CD14-positive monocyte (primary cell): Measurements from ENCODE around the gene GPC6. TPM values are rescaled to one million over a fixed set of nuclear protein-coding genes. Genes with fewer than 3 reads are reported as not detected.

Experiments
- DNase-seq, 3 donors: peaks; one replicate each; pipeline ENCODE4 v3.0.0-alpha.2; 2011 to 2022
- H2AFZ ChIP-seq: 2 replicates; pipeline ENCODE4 v1.6.0; 2012; ENCODE audit warnings: mild to moderate bottlenecking, low read depth, low read length, inconsistent platforms; ENCODE audit not compliant: insufficient read depth, poor library complexity, severe bottlenecking
- H3K27ac ChIP-seq, 2 donors: 1 replicate in 1 of 2; 2 replicates in 1 of 2; pipeline ENCODE4 v1.5.1; 2012 to 2013; ENCODE audit warnings: low read length in 2 of 2, control low read depth in 1 of 2, inconsistent platforms in 1 of 2, low read depth in 1 of 2, mild to moderate bottlenecking in 1 of 2
- H3K27me3 ChIP-seq, 2 donors: one replicate each; pipeline versions ENCODE4 v1.6.0 to v1.6.1; 2011 to 2013; ENCODE audit warnings: low read length in 2 of 2; ENCODE audit not compliant: control insufficient read depth in 2 of 2, insufficient read depth in 2 of 2
- H3K36me3 ChIP-seq, 2 donors: replicated peaks in 1 of 2; 1 replicate in 1 of 2; 2 replicates in 1 of 2; pipeline versions ENCODE4 v1.5.1 to v1.6.1; 2012 to 2013; ENCODE audit warnings: low read length in 2 of 2, control low read depth in 1 of 2, inconsistent platforms in 1 of 2, mild to moderate bottlenecking in 1 of 2; ENCODE audit not compliant: insufficient read depth in 2 of 2, control insufficient read depth in 1 of 2
- H3K4me1 ChIP-seq, 2 donors: 1 replicate in 1 of 2; 2 replicates in 1 of 2; pipeline versions ENCODE4 v1.5.1 to v1.6.1; 2012 to 2013; ENCODE audit warnings: low read length in 2 of 2, control low read depth in 1 of 2, inconsistent platforms in 1 of 2, mild to moderate bottlenecking in 1 of 2, moderate library complexity in 1 of 2; ENCODE audit not compliant: insufficient read depth in 2 of 2, control insufficient read depth in 1 of 2
- H3K4me2 ChIP-seq: replicated peaks from 2 replicates; pipeline ENCODE3; 2012; ENCODE audit warnings: low read length, moderate library complexity, mild to moderate bottlenecking; ENCODE audit not compliant: poor library complexity, severe bottlenecking; ENCODE audit errors: extremely low read depth
- H3K4me3 ChIP-seq, 3 experiments: fragments of 200-600 bp in 1 of 3; sonication (generic) in 1 of 3; replicated peaks in 1 of 3; 1 replicate in 2 of 3; 2 replicates in 1 of 3; pipeline ENCODE4 v1.5.1; 2011 to 2013; ENCODE audit warnings: low read length in 3 of 3, mild to moderate bottlenecking in 3 of 3, control low read depth in 2 of 3, low read depth in 2 of 3, inconsistent platforms in 1 of 3, moderate library complexity in 1 of 3
- H3K79me2 ChIP-seq: 2 replicates; pipeline ENCODE4 v1.6.0; 2012; ENCODE audit warnings: mild to moderate bottlenecking, control low read depth, inconsistent platforms, low read length, moderate library complexity; ENCODE audit not compliant: insufficient read depth
- H3K9ac ChIP-seq: 2 replicates; pipeline ENCODE4 v1.6.0; 2017; ENCODE audit warnings: low read length, mild to moderate bottlenecking; ENCODE audit not compliant: insufficient read depth, poor library complexity, severe bottlenecking
- H3K9me3 ChIP-seq, 2 donors: replicated peaks in 1 of 2; 1 replicate in 1 of 2; 2 replicates in 1 of 2; pipeline versions ENCODE4 v1.5.1 to v1.6.1; 2012 to 2013; ENCODE audit warnings: low read length in 2 of 2, control low read depth in 1 of 2; ENCODE audit not compliant: control insufficient read depth in 1 of 2, insufficient read depth in 1 of 2
- H4K20me1 ChIP-seq: 2 replicates; pipeline ENCODE4 v1.6.0; 2012; ENCODE audit warnings: mild to moderate bottlenecking, low read length, control low read depth, moderate library complexity; ENCODE audit not compliant: insufficient read depth
- H3K27ac Mint-ChIP-seq, 7 donors: one replicate each; pipeline ENCODE4 v1.8.0; 2020; ENCODE audit warnings: mild to moderate bottlenecking in 7 of 7, mixed read lengths in 7 of 7, moderate library complexity in 6 of 7, inconsistent platforms in 2 of 7
- H3K27me3 Mint-ChIP-seq, 3 donors: one replicate each; pipeline ENCODE4 v1.8.0; 2021 to 2022; ENCODE audit warnings: low read depth in 3 of 3, mild to moderate bottlenecking in 3 of 3, mixed read lengths in 3 of 3, moderate library complexity in 3 of 3, inconsistent platforms in 1 of 3
- H3K36me3 Mint-ChIP-seq, 2 donors: one replicate each; pipeline ENCODE4 v1.8.0; 2020; ENCODE audit warnings: mixed read lengths in 2 of 2, inconsistent platforms in 1 of 2, mild to moderate bottlenecking in 1 of 2
- H3K4me1 Mint-ChIP-seq: one replicate; pipeline ENCODE4 v1.8.0; 2020; ENCODE audit warnings: mild to moderate bottlenecking, mixed read lengths
- H3K4me3 Mint-ChIP-seq, 2 donors: one replicate each; pipeline ENCODE4 v1.8.0; 2020; ENCODE audit warnings: mild to moderate bottlenecking in 2 of 2, mixed read lengths in 2 of 2, moderate library complexity in 1 of 2
- H3K9me3 Mint-ChIP-seq, 7 donors: one replicate each; pipeline ENCODE4 v1.8.0; 2020 to 2022; ENCODE audit warnings: mixed read lengths in 7 of 7, mild to moderate bottlenecking in 6 of 7, moderate library complexity in 6 of 7, inconsistent platforms in 2 of 7
- WGBS: methylation state at CpG from one replicate; pipeline ENCODE4 v1.1.5; 2013; ENCODE audit warnings: missing lambda C conversion rate; ENCODE audit not compliant: insufficient coverage; 5-methylcytosine and 5-hydroxymethylcytosine counted together
- intact Hi-C, 2 donors: fragments of 100-400 bp; cut with micrococcal nuclease; formaldehyde crosslinking; loops; one replicate each; pipeline versions ENCODE4 v1.15.0 to v1.15.1; 2023
- polyA plus RNA-seq, 3 donors: library from polyadenylated mRNA; depleted of rRNA in 1 of 3; unstranded in 2 of 3; stranded (reverse) in 1 of 3; fragments of 300-500 nt in 2 of 3; fragments of >200 nt in 1 of 3; fragmentation: Illumina TruSeq in 2 of 3; gene quantifications; 1 replicate in 2 of 3; 2 replicates in 1 of 3; pipeline ENCODE4 v1.2.3, GENCODE V29; 2012 to 2021
- TF ChIP-seq, protein P1 (sequence below): fragments of 200-600 bp; IDR thresholded peaks from one replicate; pipeline ENCODE4 v1.8.0; 2022; ENCODE audit warnings: antibody characterized with exemption, mild to moderate bottlenecking

GPC6 gene
- polyA plus RNA-seq, 3 donors = not detected

DNA sequence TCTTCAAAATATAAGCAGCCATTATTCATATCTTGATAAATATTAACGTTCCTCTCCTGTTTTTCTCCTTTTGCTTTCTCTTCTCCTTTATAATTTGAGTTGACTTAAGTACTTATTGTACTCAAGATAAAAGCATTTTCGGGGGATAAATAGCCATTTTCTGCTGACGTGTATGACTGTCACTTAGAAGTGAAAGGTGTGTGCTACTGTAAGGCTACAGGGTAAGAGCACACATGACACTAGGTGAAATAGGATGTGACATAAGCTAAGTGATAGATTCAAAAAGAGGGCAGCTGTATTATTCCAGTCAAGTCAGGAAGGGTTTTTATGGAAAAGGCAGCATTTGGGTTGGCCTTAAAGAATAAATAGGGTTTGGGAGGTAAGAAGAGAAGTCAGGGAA lies 128.5 kb downstream of the GPC6 start:
- no peak overlapping the region for H3K27ac ChIP-seq
- WGBS = 74% methylated on average over 2 of the region's 3 CpGs
- H3K79me2 ChIP-seq = no peaks in the 10 kb centered on the region
- H3K4me2 ChIP-seq = no peak overlapping the region
- Mint-ChIP-seq H3K4me1 (no peaks in the 10 kb centered on the region), H3K27ac (no peak overlapping the region), H3K4me3 (no peak overlapping the region), H3K36me3 (no peaks in the 10 kb centered on the region), H3K27me3 (peaks cover 0 to 3% (median 0%) of the 10 kb centered on the region in 3 donors), H3K9me3 (peaks cover 0 to 11% (median 3%) of the 10 kb centered on the region in 7 donors)
- H3K4me1 ChIP-seq = no peaks in the 10 kb centered on the region
- H3K9me3 ChIP-seq = peaks cover 3 to 7% of the 10 kb centered on the region in 2 donors
- no peaks in the 10 kb centered on the region for H3K27me3 ChIP-seq
- H4K20me1 ChIP-seq = no peaks in the 10 kb centered on the region
- H3K9ac ChIP-seq = no peak overlapping the region
- DNase-seq = no peak
- no peaks in the 10 kb centered on the region for H3K36me3 ChIP-seq
- intact Hi-C loops = no loop called here
- TF ChIP-seq, protein P1, sequence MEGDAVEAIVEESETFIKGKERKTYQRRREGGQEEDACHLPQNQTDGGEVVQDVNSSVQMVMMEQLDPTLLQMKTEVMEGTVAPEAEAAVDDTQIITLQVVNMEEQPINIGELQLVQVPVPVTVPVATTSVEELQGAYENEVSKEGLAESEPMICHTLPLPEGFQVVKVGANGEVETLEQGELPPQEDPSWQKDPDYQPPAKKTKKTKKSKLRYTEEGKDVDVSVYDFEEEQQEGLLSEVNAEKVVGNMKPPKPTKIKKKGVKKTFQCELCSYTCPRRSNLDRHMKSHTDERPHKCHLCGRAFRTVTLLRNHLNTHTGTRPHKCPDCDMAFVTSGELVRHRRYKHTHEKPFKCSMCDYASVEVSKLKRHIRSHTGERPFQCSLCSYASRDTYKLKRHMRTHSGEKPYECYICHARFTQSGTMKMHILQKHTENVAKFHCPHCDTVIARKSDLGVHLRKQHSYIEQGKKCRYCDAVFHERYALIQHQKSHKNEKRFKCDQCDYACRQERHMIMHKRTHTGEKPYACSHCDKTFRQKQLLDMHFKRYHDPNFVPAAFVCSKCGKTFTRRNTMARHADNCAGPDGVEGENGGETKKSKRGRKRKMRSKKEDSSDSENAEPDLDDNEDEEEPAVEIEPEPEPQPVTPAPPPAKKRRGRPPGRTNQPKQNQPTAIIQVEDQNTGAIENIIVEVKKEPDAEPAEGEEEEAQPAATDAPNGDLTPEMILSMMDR = no peak
- no peak overlapping the region for H3K4me3 ChIP-seq
- no peak overlapping the region for H2AFZ ChIP-seq

DNA sequence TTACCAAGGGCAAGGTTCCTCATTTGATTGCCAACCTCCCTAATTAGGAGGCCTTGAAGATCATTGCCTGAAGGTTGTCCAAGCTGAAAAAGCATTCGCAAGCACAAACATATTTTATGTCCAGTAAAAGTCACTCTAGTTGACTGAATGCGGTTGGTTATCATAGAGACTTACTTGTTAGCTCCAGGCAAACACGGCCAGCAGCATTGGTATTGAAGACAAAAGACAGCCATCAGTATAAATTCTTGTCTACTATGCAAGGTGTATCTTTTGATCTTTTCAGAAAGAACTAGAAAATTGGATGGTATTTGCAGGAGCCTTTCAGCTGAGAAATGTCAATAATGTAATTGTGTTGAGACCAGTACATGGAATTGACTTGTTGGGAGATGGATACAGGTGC lies 129.9 kb downstream of the GPC6 start:
- peaks cover 3 to 7% of the 10 kb centered on the region in 2 donors for H3K9me3 ChIP-seq
- WGBS = 100% methylated on average over 2 of the region's 3 CpGs
- H3K36me3 ChIP-seq = no peaks in the 10 kb centered on the region
- no peak overlapping the region for H3K4me3 ChIP-seq
- peaks cover 0 to 3% (median 0%) of the 10 kb centered on the region in 3 donors for H3K27me3 Mint-ChIP-seq
- TF ChIP-seq, protein P1 = no peak
- H3K4me3 Mint-ChIP-seq = no peak overlapping the region
- H3K36me3 Mint-ChIP-seq = no peaks in the 10 kb centered on the region
- H3K9ac ChIP-seq = no peak overlapping the region
- H3K79me2 ChIP-seq = no peaks in the 10 kb centered on the region
- H3K4me1 Mint-ChIP-seq = no peaks in the 10 kb centered on the region
- no peak overlapping the region for H3K27ac ChIP-seq
- H3K27ac Mint-ChIP-seq = no peak overlapping the region
- no peak overlapping the region for H3K4me2 ChIP-seq
- no peaks in the 10 kb centered on the region for H4K20me1 ChIP-seq
- H3K9me3 Mint-ChIP-seq = peaks cover 0 to 11% (median 3%) of the 10 kb centered on the region in 7 donors
- no peaks in the 10 kb centered on the region for H3K27me3 ChIP-seq
- no peak for DNase-seq
- H3K4me1 ChIP-seq = no peaks in the 10 kb centered on the region
- no peak overlapping the region for H2AFZ ChIP-seq
- intact Hi-C loops = no loop called here
